ENCODE results near the gene EHMT2. TPM values are rescaled to one million over a fixed set of nuclear protein-coding genes. Genes with fewer than 3 reads are reported as not detected.

Gene EHMT2
- total RNA-seq, 1 experiment from 2014 or later = 117 TPM

GRCh38 chr6:31940256-31940664, 42.8 kb upstream of the EHMT2 start:
- intact Hi-C loops (cut with micrococcal nuclease; ENCODE audit: unreplicated experiment) = no loop called here
- POLR2A ChIA-PET (ENCODE audit: low non-redundant PET) = no interaction called here
- no peaks in the 10 kb centered on the region for H3K36me3 ChIP-seq (ENCODE audit: insufficient read depth, low read length, poor library complexity, severe bottlenecking)
- CTCF ChIA-PET = no interaction called here
- H3K27ac ChIP-seq (ENCODE audit: low read depth, low read length, poor library complexity, severe bottlenecking) = no peak overlapping the region
- DNase-seq (ENCODE audit: low spot score) = no peak
- no peak overlapping the region for H3K4me3 ChIP-seq (ENCODE audit: low read depth, low read length, poor library complexity, severe bottlenecking)
- no peaks in the 10 kb centered on the region for H3K9me3 ChIP-seq (ENCODE audit: low read depth, low read length, poor library complexity, severe bottlenecking)
- TF ChIP-seq CTCF (conservative IDR thresholded peaks at IDR 0.05; ENCODE audit: low read depth, low read length) (no peak), EZH2 (IDR thresholded peaks at IDR 0.05; ENCODE audit: borderline replicate concordance, low read depth, low read length, poor library complexity, severe bottlenecking) (no peak)
- BruUV-seq (replicated peaks) = no TSS peak
- no peaks in the 10 kb centered on the region for H3K4me1 ChIP-seq (ENCODE audit: insufficient read depth, low read length, poor library complexity, severe bottlenecking)
- no peaks in the 10 kb centered on the region for H3K27me3 ChIP-seq (replicated peaks; ENCODE audit: insufficient read depth, low read depth, low read length, poor library complexity)

GRCh38 chr6:31935823-31936222, 38.3 kb upstream of the EHMT2 start:
- Histone ChIP-seq H3K27ac (ENCODE audit: low read depth, low read length, poor library complexity, severe bottlenecking) (no peak overlapping the region), H3K36me3 (ENCODE audit: insufficient read depth, low read length, poor library complexity, severe bottlenecking) (no peaks in the 10 kb centered on the region), H3K4me3 (ENCODE audit: low read depth, low read length, poor library complexity, severe bottlenecking) (no peak overlapping the region), H3K27me3 (replicated peaks; ENCODE audit: insufficient read depth, low read depth, low read length, poor library complexity) (no peaks in the 10 kb centered on the region), H3K9me3 (ENCODE audit: low read depth, low read length, poor library complexity, severe bottlenecking) (no peaks in the 10 kb centered on the region), H3K4me1 (ENCODE audit: insufficient read depth, low read length, poor library complexity, severe bottlenecking) (no peaks in the 10 kb centered on the region)
- no peak for DNase-seq (ENCODE audit: low spot score)
- BruUV-seq (replicated peaks) = no TSS peak
- CTCF ChIA-PET = interaction anchor here (0.6 kb wide), 1 partner anchor 310 kb away, joined by 3 read pairs; no protein-coding TSS in a partner anchor
- POLR2A ChIA-PET (ENCODE audit: low non-redundant PET) = no interaction called here
- TF ChIP-seq EZH2 (IDR thresholded peaks at IDR 0.05; ENCODE audit: borderline replicate concordance, low read depth, low read length, poor library complexity, severe bottlenecking) (no peak), CTCF (conservative IDR thresholded peaks at IDR 0.05; ENCODE audit: low read depth, low read length) (no peak)
- intact Hi-C loops (cut with micrococcal nuclease; ENCODE audit: unreplicated experiment) = no loop called here

GRCh38 chr6:31935021-31935420, 37.5 kb upstream of the EHMT2 start:
- H3K27ac ChIP-seq (ENCODE audit: low read depth, low read length, poor library complexity, severe bottlenecking) = no peak overlapping the region
- H3K9me3 ChIP-seq (ENCODE audit: low read depth, low read length, poor library complexity, severe bottlenecking) = no peaks in the 10 kb centered on the region
- no peak overlapping the region for H3K4me3 ChIP-seq (ENCODE audit: low read depth, low read length, poor library complexity, severe bottlenecking)
- POLR2A ChIA-PET (ENCODE audit: low non-redundant PET) = no interaction called here
- BruUV-seq (replicated peaks) = no TSS peak
- CTCF ChIA-PET = no interaction called here
- no peak for DNase-seq (ENCODE audit: low spot score)
- H3K36me3 ChIP-seq (ENCODE audit: insufficient read depth, low read length, poor library complexity, severe bottlenecking) = no peaks in the 10 kb centered on the region
- intact Hi-C loops (cut with micrococcal nuclease; ENCODE audit: unreplicated experiment) = no loop called here
- H3K27me3 ChIP-seq (replicated peaks; ENCODE audit: insufficient read depth, low read depth, low read length, poor library complexity) = no peaks in the 10 kb centered on the region
- TF ChIP-seq EZH2 (IDR thresholded peaks at IDR 0.05; ENCODE audit: borderline replicate concordance, low read depth, low read length, poor library complexity, severe bottlenecking) = no peak
- TF ChIP-seq CTCF (conservative IDR thresholded peaks at IDR 0.05; ENCODE audit: low read depth, low read length) = no peak
- no peaks in the 10 kb centered on the region for H3K4me1 ChIP-seq (ENCODE audit: insufficient read depth, low read length, poor library complexity, severe bottlenecking)

All from A673 (cell line).